MM.1S (cell line): ENCODE results near the gene TTLL6.

Source experiments
- DNase-seq: peaks from one replicate; pipeline ENCODE4 v3.0.0-alpha.2; 2015
- H2AFZ ChIP-seq: fragments of 300-600 bp; sonication (generic); 2 replicates; pipeline ENCODE4 v1.6.0; 2016; ENCODE audit warnings: antibody characterized with exemption, low read length
- H3F3A ChIP-seq: fragments of 300-600 bp; sonication (generic); 2 replicates; pipeline ENCODE4 v1.6.1; 2016; ENCODE audit warnings: mild to moderate bottlenecking, antibody characterized with exemption, low read length, moderate library complexity, mixed read lengths; ENCODE audit not compliant: insufficient read depth
- H3K27ac ChIP-seq: fragments of 300-600 bp; sonication (generic); 2 replicates; pipeline ENCODE4 v1.5.1; 2016; ENCODE audit warnings: mild to moderate bottlenecking, low read length
- H3K27me3 ChIP-seq: fragments of 300-600 bp; sonication (generic); replicated peaks from 2 replicates; pipeline ENCODE4 v1.6.0; 2016; ENCODE audit warnings: low read length; ENCODE audit not compliant: insufficient read depth
- H3K36me3 ChIP-seq: fragments of 300-600 bp; sonication (generic); replicated peaks from 2 replicates; pipeline ENCODE4 v1.6.1; 2016; ENCODE audit warnings: mild to moderate bottlenecking, low read length, mixed read lengths; ENCODE audit not compliant: insufficient read depth
- H3K4me1 ChIP-seq: fragments of 300-600 bp; sonication (generic); 2 replicates; pipeline ENCODE4 v1.6.1; 2016; ENCODE audit warnings: low read length, mixed read lengths
- H3K4me2 ChIP-seq: fragments of 300-600 bp; sonication (generic); 2 replicates; pipeline ENCODE4 v1.6.0; 2016; ENCODE audit warnings: low read depth, low read length
- H3K4me3 ChIP-seq: fragments of 300-600 bp; sonication (generic); 2 replicates; pipeline ENCODE4 v1.5.1; 2016; ENCODE audit warnings: low read length, mixed read lengths
- H3K79me2 ChIP-seq: fragments of 300-600 bp; sonication (generic); 2 replicates; pipeline ENCODE4 v1.6.1; 2016; ENCODE audit warnings: mixed run types, low read length, mixed read lengths
- H3K9ac ChIP-seq: fragments of 300-600 bp; sonication (generic); 2 replicates; pipeline ENCODE4 v1.6.1; 2016; ENCODE audit warnings: low read length, mixed read lengths
- H3K9me2 ChIP-seq: fragments of 300-600 bp; sonication (generic); replicated peaks from 2 replicates; pipeline ENCODE4 v1.6.1; 2016; ENCODE audit warnings: mild to moderate bottlenecking, low read length, mixed read lengths; ENCODE audit not compliant: insufficient read depth
- H3K9me3 ChIP-seq: fragments of 300-600 bp; sonication (generic); replicated peaks from 2 replicates; pipeline ENCODE4 v1.6.1; 2016; ENCODE audit warnings: mild to moderate bottlenecking, low read length, mixed read lengths; ENCODE audit not compliant: insufficient read depth
- H4K20me1 ChIP-seq: fragments of 300-600 bp; sonication (generic); 2 replicates; pipeline ENCODE4 v1.6.1; 2016; ENCODE audit warnings: mild to moderate bottlenecking, low read length, moderate library complexity, mixed read lengths; ENCODE audit not compliant: insufficient read depth
- CTCF ChIP-seq: fragments of 300-600 bp; sonication (generic); IDR thresholded peaks from 2 replicates; pipeline ENCODE4 v1.5.1; 2016; ENCODE audit warnings: antibody characterized with exemption, low read length, mixed read lengths
- EZH2 ChIP-seq: fragments of 300-600 bp; sonication (generic); optimal IDR thresholded peaks from 2 replicates; pipeline ENCODE3; 2017; ENCODE audit warnings: low read depth, mild to moderate bottlenecking, antibody characterized with exemption, low read length, mixed read lengths
- EZH2phosphoT487 ChIP-seq: fragments of 300-600 bp; sonication (generic); IDR thresholded peaks from 2 replicates; pipeline ENCODE4 v1.6.1; 2018; ENCODE audit warnings: antibody characterized with exemption, low read length

The TTLL6 gene

GRCh38 chr17:48733632-48734328, 83.2 kb downstream of the TTLL6 start:
- Histone ChIP-seq H3K9me3 (no peaks in the 10 kb centered on the region), H3K79me2 (no peaks in the 10 kb centered on the region), H3K9me2 (no peaks in the 10 kb centered on the region), H3K27me3 (peaks cover 98% of the 10 kb centered on the region), H3K9ac (no peak overlapping the region), H3F3A (no peaks in the 10 kb centered on the region), H3K36me3 (no peaks in the 10 kb centered on the region), H3K4me2 (peak overlapping the region; percentile 41; the same call in 1 of the 2 replicates), H4K20me1 (no peaks in the 10 kb centered on the region), H2AFZ (0 out of 2 replicates have a peak overlapping the region, but pooled peaks have one; percentile 27), H3K4me3 (no peak overlapping the region), H3K27ac (no peak overlapping the region), H3K4me1 (0 out of 2 replicates have a peak, but pooled peaks cover 3% of the 10 kb centered on the region)
- DNase-seq = no peak
- TF ChIP-seq EZH2phosphoT487 = peak; percentile 46; the same call in 1 of the 2 replicates
- no peak for TF ChIP-seq CTCF
- TF ChIP-seq EZH2 = no peak

- H3K27ac ChIP-seq = no peak overlapping the region
- H2AFZ ChIP-seq = 0 out of 2 replicates have a peak overlapping the region, but pooled peaks have one; percentile 27
- H3F3A ChIP-seq = no peaks in the 10 kb centered on the region
- H3K4me1 ChIP-seq = 0 out of 2 replicates have a peak, but pooled peaks cover 3% of the 10 kb centered on the region
- H3K4me2 ChIP-seq = peak overlapping the region; percentile 41
- peaks cover 98% of the 10 kb centered on the region for H3K27me3 ChIP-seq
- no peaks in the 10 kb centered on the region for H3K9me2 ChIP-seq
- H3K79me2 ChIP-seq = no peaks in the 10 kb centered on the region
- no peak overlapping the region for H3K9ac ChIP-seq
- H4K20me1 ChIP-seq = no peaks in the 10 kb centered on the region
- TF ChIP-seq CTCF = no peak
- no peak for TF ChIP-seq EZH2phosphoT487
- TF ChIP-seq EZH2 = peak; percentile 59
- no peak for DNase-seq
- no peaks in the 10 kb centered on the region for H3K36me3 ChIP-seq
- H3K9me3 ChIP-seq = no peaks in the 10 kb centered on the region
- H3K4me3 ChIP-seq = peak overlapping the region; percentile 5; the same call in 1 of the 2 replicates
Observed at GRCh38 chr17:48732688-48733629, 84.1 kb downstream of the TTLL6 start.

- no peaks in the 10 kb centered on the region for H3K36me3 ChIP-seq
- H3K9ac ChIP-seq = no peak overlapping the region
- no peak overlapping the region for H3K27ac ChIP-seq
- no peak overlapping the region for H3K4me2 ChIP-seq
- no peaks in the 10 kb centered on the region for H3K9me2 ChIP-seq
- no peak for TF ChIP-seq CTCF
- TF ChIP-seq EZH2 = no peak
- no peak for TF ChIP-seq EZH2phosphoT487
- H2AFZ ChIP-seq = no peak overlapping the region
- peaks cover 98% of the 10 kb centered on the region for H3K27me3 ChIP-seq
- H4K20me1 ChIP-seq = no peaks in the 10 kb centered on the region
- DNase-seq = no peak
- H3K9me3 ChIP-seq = no peaks in the 10 kb centered on the region
- H3K4me1 ChIP-seq = 0 out of 2 replicates have a peak, but pooled peaks cover 3% of the 10 kb centered on the region
- no peak overlapping the region for H3K4me3 ChIP-seq
- H3K79me2 ChIP-seq = no peaks in the 10 kb centered on the region
- no peaks in the 10 kb centered on the region for H3F3A ChIP-seq
Observed at GRCh38 chr17:48731355-48731754, 85.7 kb downstream of the TTLL6 start.
